GM19239 (cell line): Measurements from ENCODE around the gene DDAH2.
"Not testable (repeated sequence)": the region's sequence is repeated elsewhere in the genome, so short reads cannot be mapped to it uniquely, and the experiment has no call there.

Experiments
- DNase-seq: peaks from one replicate; pipeline ENCODE4 v3.0.0; 2011; ENCODE audit warnings: low spot score; ENCODE audit not compliant: insufficient read length
- FAIRE-seq: peaks from 2 replicates; lab custom pipeline; 2011; peaks lifted over from hg19 to GRCh38; lab: Jason Lieb, UNC

DDAH2 gene

DNA sequence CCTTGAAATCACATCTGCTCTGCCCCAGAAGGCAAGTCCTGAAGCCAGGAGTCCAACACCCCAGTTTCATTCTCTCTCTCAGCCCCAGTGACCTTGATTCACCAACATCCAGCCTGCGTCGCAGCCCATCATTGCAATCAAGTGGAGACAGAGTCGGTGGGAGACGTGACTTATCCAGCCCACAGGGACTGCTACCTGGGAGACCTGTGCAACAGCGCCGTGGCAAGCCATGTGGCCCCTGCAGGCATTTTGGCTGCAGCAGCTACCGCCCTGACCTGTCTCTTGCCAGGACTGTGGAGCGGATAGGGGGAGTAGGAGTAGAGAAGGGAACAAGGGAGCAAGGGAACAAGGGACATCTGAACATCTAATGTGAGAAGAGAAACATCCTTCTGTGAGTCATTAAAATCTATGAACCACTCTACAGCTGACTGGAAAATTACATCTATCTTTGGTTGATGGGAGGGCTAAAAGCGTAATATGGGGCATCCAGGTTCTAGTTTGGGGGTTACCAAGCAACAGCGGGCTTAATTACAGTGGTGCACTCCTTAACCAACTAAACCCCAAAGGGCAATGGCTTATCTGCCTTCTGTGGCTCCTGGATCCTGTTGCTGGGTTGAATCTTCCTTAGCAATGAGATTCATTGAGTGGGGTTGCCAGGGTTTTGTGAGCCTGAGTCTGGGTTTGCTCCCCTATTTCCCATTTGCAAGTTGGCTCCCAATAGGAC, 11.4 kb downstream of the DDAH2 start:
- FAIRE-seq (no peak), DNase-seq (no peak)

DNA sequence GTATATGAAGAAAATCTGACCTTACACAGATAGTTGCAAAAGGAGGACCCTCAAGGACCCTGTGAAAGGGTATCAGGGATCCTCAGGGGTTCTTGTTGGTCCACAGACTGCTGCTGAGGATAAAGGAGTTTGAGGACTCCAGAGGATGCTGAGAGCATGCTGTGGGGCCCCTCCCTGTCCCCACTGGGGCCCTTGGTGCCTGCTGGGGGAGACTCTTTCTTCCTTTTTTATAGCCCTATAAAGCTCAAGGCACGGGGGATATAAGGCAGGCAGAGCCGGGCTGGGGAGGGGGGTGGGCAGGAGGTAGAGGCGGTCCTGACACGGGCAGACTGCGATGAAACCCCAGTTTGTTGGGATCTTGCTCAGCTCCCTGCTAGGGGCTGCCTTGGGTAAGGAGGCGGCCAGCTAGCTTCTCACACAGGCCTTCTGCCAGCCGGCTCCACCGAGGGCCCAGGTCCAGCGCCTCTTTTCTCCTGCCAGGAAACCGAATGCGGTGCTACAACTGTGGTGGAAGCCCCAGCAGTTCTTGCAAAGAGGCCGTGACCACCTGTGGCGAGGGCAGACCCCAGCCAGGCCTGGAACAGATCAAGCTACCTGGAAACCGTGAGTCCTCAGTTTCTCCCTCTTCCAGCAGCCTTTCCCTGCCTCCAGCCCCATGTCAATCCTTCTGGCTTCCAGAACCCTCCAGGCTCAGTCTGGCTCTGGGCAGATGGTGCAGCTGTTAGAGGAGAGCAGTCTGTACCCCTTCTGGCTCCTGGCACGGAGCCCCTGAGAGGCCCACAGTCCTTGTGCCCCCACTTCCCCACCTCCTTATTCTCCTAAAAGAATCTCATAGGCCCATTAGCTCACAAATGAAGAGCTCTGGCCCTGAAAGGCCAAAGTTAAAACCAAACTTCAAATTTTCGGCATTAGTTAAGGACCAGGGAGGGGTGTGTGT, 13.8 kb downstream of the DDAH2 start, which contains the start of gene LY6G6D:
Gene LY6G6D (plus strand): TSS at position 327 of the 937 bp plus-strand sequence. CDS start 8 bp downstream, at position 335.
- DNase-seq, result no peak
- no peak for FAIRE-seq

DNA sequence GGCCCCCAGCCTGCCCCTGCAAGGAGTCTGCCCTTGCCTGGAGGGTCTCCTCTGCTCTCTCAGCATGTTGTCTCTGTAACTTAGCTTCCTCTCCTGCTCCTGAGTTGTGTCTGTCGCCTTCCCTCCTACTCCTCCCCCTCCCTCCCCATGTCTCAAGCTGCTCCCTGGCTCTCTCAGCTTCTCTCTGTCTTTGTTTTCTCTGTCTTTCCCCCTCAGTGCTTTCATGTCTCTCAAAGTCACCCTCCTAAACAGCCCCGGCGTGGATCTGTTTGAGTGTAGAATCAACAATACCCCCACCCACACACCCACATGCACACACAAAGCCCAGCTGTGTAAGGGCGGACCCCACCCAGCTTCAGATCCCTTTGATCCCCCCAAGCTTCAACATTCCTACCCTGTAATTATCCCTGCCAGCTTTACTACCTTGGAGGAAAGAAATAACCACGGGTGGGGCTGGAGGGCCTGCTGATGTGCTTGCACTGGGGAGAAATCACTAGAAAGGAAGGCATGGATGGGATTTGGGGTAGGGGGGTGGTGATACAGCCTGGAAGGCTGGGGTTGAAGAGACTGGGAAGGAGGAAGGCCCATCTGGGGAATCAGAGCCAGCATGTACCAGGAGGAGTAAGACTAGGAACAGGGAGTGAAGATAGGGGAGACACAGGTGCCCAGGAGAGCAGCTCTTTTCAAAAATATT, 15.0 kb downstream of the DDAH2 start:
- no peak for DNase-seq
- FAIRE-seq, result no peak

DNA sequence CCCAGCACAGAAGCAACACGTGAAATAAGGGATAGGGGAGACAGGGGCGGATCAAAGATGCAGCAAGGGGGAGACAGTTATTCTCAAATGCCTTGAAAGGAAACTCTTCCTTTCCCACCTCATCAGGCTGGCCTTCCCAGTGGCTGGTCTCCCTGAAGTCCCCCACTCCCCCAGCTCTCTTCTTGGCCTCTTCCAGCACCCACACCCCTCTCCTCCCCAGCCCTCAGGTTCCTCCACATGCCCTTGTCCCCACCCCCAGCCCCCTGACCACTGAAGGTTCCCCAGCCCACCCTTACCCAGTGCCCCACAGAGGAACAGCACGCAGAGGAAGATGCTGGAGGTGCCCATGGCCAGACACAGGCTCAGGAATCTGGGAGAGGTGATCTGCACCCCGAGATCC, 15.6 kb downstream of the DDAH2 start:
- DNase-seq (no peak), FAIRE-seq (no peak)

DNA sequence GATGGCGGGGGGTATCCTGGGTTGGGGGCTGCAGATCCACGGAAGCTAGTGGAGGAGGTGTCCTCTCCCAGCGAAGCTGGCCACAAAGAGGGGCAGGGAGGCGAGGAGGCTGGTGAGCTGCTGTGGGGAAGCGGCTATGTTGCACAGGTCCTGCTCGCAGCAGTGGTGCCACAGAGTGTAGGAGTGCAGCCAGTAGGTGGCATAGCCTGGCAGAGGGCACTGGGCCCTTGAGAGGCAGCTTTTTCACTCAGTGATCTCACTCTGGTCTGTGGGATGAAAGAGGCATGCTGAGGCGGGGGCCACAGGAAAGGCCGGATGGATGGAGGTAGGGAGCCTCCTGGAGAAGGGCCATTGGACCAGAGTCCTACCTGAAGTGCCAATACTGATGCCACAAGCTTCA, 16.8 kb downstream of the DDAH2 start:
- DNase-seq (no peak), FAIRE-seq (no peak)

DNA sequence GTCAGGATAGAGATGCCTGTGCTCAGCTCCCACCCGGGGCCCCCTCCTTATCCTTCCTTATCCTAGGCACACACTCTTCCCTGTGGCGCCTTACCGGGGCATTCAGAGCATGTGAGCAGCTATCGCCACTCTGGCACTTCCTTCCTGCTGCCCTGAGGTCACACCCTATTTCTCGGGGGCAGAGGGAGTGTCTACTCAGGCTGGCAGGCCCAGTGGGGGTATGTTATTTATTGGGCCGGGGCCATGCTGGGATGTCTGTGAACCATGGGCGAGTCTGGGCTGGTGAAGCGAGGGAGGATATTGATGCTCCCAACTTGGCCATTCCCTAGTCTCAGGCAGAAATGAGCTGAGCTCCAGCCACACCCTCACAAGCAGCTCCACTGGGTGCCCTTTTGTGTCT, 17.9 kb downstream of the DDAH2 start:
- DNase-seq, result no peak

DNA sequence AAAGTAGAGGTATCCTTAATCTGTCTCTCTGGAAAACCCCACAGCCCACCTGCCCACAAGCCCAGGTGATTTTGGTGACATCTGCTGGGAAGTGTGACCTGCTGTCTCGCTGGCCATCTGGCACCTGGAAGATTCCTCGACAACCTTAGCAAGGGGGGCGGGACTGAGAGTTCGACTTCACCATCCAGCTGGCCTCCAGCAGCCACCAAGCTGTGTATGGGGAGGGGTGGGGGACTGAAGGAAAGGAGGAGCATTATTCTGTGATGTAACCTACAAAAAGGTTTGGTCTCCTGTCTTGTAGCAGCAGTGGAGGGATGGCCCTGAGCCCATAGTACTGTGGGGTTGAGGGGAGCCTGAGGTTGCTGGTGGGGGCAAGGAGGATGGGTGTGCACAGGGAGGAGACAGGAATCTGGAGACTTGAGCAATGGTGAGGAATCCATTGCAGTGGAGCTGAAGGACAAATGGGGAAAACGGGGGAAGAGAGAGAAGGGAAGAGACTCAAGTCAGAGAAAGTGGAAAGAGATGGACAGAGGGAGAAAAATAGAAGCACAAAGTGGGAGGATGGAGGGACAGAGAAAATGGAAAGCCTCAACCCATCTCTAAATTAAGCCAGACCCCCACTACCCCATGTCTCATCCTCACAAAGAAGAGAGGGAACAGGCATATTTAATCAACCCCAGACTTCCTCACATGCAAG, 18.4 kb downstream of the DDAH2 start:
- FAIRE-seq, result no peak

More for the DNA sequence above, 17.9 kb downstream of the DDAH2 start:
- no peak for FAIRE-seq

DNA sequence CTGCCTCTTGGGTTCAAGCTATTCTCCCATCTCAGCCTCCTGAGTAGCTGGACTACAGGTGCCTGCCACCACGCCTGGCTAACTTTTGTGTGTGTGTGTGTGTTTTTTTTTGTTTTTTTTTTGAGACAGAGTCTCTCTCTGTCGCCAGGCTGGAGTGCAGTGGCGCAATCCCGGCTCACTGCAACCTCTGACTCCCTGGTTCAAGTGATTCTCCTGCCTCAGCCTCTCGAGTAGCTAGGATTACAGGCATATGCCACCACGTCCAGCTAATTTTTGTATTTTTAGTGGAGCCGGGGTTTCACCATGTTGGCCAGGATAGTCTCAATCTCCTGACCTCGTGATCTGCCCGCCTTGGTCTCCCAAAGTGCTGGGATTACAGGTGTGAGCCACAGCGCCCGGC, 19.9 kb downstream of the DDAH2 start:
- not testable (repeated sequence) for DNase-seq, FAIRE-seq

More for the DNA sequence above, 18.4 kb downstream of the DDAH2 start:
- no peak for DNase-seq

DNA sequence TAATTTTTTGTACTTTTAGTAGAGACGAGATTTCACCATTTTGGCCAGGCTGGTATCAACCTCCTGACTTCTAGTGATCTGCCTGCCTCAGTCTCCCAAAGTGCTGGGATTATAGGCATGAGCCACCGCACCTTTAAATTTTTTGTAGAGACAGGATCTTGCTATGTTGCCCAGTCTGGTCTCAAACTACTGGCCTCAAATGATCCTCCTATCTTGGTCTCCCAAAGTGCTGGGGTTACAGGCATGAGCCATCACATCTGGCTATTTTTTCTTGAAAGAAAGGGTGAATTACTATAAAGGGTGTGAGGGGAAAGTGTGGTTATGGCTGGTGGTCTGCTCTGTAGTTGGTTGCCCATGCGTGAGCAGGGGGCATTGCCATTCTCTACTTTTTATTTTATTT, 20.9 kb downstream of the DDAH2 start:
- FAIRE-seq (no peak), DNase-seq (no peak)

DNA sequence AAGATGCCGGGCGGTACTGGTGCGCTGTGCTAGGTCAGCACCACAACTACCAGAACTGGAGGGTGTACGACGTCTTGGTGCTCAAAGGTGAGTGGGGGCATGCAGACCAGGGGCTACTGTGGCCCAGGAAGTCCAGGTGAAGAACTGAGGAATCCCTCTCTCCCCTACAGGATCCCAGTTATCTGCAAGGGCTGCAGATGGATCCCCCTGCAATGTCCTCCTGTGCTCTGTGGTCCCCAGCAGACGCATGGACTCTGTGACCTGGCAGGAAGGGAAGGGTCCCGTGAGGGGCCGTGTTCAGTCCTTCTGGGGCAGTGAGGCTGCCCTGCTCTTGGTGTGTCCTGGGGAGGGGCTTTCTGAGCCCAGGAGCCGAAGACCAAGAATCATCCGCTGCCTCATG, 21.4 kb downstream of the DDAH2 start:
- FAIRE-seq (no peak), DNase-seq (no peak)

DNA sequence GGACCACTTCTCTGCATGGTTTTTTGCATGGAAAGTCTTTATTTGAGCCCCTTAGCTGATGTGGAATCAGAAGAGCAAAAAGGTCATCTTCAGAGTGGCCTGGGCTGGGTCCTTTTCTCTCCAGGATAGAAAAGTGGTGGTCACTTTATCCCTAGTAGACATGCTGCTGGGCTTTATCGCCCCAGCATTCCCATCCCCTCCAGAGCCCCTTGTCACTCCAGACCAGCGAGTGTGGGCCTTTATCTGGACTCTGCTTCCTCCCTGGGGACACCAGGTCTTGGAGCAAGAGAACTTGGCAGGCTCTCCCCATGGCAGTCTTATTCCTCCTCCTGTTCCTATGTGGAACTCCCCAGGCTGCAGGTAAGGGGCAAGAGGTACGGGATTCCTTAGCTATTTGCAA, 22.5 kb downstream of the DDAH2 start, which contains the start of gene LY6G6F:
Gene LY6G6F (plus strand): TSS at position 268 of the 400 bp plus-strand sequence. CDS start 41 bp downstream, at position 309.
- no peak for DNase-seq
- no peak for FAIRE-seq

DNA sequence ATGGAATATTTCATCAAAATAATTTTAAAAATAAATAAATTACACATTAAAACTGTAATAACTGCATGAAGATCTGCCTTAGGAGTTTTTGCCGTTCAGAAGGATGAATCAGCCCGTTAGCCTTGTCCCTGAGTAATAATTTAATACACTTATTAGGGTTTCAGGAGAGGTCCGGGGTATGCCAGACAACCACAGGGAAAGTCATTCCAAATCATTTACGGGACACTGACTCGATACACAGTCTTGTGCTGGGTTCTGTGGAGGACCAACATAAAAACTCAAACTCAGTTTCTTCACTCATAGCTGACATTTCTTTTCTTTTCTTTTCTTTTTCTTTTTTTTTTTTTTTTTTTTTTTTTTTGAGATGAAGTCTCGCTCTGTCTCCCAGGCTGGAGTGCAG, 23.2 kb downstream of the DDAH2 start:
- no peak for FAIRE-seq
- no peak for DNase-seq

DNA sequence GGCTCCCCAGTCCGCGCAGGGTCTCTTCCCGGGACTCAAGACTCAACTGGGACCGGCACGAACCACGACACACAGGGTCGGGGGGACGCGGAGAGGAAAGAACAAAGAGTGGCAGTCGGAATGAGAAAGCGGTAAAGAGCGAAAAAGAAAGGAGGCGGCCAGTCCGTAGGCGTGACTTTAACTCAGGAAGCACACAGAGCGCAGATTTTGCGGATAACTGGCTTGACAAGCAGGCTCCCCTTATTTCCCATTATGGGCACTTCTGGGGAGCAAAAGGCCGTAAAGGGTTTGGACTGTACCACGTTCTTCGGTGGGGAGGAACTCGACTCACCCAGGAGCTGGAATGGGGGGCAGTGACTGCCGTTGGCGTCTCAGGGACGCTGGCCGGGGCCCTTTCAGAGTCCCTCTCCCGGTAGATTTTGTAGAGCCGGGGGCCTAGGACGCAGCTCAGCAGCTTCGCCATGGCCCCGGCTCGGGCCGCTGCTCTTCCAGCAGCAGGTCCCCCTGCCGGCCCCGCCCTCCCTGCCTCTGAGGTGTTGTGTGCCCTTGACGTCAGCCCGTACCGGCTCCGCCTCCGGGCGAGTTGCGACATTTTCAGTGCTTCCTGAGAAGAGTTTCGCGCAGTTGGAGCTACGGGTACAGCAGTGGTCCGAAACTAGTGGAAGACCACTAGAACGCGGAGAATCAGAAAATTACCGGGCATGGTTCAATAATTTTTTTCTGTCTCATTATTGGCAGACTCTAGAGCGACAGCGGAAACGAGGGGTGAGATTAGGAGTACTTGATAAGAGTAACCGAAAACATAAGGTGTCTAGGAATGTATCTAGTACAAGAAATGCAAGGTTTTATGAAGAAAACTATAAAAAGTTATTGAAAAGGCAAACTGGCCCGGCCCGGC, 26.0 kb downstream of the DDAH2 start, which contains the start of gene ABHD16A:
Gene ABHD16A (minus strand): TSS at position 506 of the 898 bp plus-strand sequence. CDS start 43 bp downstream, at position 463.
- peak; percentile 97 for DNase-seq

DNA sequence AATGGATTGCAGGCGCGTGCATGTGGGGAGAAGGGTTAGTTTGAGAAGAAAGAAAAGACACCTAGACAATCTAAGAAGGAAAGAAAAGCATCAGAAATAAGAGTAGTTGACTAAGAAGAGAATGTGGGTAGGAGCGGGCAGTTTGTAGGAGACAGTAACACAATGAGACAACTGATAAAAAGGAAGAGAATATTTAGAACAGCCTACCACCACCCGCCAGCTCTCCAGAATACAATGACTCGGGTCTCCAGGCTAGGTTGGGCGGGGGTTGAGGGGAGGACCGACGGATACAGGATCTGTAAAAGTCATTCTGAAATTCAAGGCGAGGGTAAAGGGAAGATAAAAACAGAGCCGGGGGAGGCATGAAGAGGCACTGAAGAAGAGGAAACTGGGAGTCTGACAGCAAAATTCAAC, 26.7 kb downstream of the DDAH2 start:
- FAIRE-seq (peak; percentile 4), DNase-seq (no peak)

More for the DNA sequence above, 26.0 kb downstream of the DDAH2 start, which contains the start of gene ABHD16A:
- FAIRE-seq, result peak; percentile 97

DNA sequence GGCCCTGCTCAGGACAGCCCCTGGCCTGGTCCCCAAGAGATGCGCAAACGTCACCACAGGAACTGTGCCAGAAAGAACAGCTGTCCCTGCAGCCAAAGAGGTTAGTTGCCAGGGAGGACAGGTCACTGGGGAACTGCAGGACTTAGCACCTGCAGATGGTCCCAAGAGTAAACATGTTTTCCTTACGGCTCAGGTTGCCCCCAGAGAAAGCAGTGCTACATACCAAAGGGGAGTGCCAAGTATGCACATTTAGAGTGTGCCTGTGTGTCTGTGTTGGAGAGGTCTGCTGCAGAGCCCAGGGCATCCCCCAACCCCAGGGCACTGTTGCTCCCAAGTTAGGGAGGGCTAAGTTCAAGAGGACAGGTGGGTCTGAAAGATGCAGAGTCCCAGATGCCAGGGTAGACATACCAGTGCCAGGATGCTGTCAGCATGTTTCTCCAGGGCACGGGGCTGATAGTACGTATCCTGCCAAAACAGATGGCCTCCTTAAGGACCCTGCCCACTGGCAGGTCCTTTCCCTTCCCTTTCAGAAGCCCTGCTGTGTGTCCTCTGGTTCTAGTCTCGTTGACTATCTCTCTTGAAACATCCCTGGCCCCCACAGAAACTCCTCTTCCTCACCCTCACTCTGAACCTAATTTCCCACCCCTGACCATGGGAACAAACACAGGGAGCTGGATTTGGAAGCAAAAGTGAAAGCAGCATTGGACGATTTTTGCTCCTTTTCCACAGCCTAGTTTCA, 27.3 kb downstream of the DDAH2 start:
- DNase-seq (no peak), FAIRE-seq (peak; percentile 31)

DNA sequence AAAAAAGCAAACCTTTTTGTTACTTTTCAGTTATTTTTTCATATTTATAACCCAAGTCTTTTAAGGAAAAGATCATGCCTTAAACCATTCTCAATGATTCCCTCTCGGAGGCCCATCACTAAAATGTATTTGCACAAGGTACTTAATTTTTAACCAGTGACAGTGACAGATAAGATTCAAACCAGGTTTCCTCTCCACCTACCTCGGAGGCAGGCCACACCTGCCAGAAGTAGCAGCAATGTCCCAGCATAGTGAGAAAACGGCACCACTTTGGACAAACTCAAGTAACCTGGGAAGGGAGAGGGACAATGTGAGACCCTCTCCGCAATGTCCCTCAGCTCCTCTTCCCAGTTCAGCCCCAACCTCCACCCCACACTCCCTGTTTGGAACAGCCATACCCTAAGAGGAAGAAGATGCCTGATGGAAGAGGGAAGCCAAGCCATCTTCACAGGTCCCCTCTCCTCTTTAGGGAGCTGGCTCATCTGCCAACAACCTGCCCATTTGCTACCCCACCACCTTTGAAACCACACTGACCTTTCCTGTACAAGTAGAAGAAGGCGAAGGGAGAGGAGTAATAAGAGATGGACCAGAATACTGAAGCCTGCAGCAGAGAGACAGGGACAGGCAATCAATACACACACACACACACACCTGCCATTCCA, 28.2 kb downstream of the DDAH2 start:
- no peak for DNase-seq
- FAIRE-seq, result no peak

DNA sequence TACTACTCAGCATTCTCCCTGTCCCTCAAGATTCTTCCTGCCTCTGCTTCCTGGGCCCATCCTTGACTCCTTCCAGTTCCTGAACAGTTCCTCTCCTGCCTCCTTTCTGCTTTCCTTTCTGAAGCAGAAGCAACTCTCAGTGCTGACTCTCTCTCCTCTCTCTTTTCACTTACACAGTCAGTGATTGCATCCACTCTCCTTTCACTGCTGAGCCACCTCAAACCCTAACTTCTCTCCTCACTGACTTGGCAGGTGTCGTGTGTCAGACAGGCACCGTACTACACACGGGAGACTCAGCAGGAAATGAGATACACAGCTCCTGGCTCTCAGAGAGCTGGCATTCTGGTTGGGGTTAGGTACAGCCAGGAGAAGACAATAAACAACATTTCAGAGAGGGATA, 31.5 kb downstream of the DDAH2 start:
- no peak for DNase-seq
- no peak for FAIRE-seq
